ENCODE measurements around the gene EIF2S2.

Gene EIF2S2

DNA sequence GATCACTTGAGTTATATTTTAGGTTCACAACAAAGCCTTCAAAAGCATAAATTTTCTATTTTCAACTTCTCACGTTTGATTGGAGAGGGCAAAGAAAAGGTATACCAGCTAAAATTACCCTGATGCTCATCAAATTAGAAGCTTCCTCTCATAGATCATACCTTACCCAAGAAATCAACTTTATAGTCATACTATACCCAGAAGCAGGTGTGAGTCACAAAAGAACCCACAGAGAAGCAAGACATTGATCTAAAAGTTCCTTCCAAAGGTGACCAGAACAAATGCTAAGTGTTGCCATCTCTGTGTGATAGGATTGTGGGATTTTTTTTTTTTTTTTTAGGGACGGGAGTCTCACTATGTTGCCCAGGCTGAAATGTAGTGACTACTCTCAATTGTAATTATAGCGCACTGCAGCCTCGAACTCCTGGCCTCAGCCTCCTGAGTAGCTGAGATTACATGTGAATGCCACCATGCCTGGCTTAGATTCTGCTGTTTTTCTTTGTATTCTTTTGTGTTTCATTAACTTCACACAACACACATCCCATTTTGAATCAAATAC lies 3.3 kb downstream of the EIF2S2 start:
- no peak for DNase-seq
- TF ChIP-seq GATA1 (IDR thresholded peaks at IDR 0.05; ENCODE audit: low read depth, low read length) (no peak), POLR2A (IDR thresholded peaks at IDR 0.05; ENCODE audit: low read length) (no peak)

DNA sequence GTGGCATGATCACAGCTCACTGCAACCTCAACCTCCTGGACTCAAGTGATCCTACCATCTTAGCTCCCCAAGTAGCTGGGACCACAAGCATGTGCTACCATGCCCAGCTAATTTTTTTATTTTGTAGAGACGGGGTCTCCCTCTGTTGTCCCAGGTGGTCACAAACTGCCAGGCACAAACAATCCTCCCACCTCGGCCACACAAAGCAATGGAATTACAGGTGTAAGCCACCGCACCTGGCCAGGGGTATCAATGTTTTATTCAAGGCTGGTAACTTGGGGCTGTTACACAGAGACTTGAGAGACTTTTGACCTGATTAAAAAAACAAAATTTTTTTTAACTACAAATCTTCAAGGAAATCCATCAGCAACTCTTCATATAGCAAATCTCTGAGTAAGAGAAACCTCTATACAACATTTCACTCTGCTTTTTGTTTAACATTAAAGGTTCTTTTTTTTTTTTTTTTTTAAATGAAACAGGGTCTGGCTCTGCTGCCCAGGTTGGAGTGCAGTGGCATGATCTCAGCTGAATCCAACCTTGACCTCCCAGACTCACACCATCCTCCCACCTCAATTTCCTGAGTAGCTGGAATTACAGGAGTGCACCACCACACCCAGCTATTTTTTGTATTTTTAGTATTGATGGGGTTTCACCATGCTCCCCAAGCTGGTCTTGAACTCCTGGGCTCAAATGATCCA lies 5.9 kb downstream of the EIF2S2 start:
- no peak for DNase-seq
- TF ChIP-seq POLR2A (IDR thresholded peaks at IDR 0.05; ENCODE audit: low read length) (no peak), GATA1 (IDR thresholded peaks at IDR 0.05; ENCODE audit: low read depth, low read length) (no peak)

DNA sequence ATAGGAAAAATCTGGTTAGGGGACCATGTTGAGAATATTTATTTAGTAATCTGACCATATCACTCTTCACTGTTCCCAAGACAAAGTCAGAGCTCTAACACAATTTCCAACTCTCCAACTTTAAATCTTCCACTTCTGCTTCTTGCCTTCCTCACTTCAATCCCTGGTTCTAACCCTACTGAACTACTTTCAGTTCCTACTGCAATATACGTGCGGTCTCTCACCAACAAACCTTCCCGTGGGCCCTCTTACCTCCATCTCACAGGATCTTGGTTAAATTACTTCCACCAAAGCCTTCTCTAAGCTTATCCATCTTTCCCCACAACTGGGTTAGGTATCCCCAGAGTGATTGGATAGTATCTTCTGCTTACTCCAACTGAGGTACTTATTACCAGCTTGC lies 8.0 kb downstream of the EIF2S2 start:
- TF ChIP-seq POLR2A (IDR thresholded peaks at IDR 0.05; ENCODE audit: low read length) (no peak), GATA1 (IDR thresholded peaks at IDR 0.05; ENCODE audit: low read depth, low read length) (no peak)

DNA sequence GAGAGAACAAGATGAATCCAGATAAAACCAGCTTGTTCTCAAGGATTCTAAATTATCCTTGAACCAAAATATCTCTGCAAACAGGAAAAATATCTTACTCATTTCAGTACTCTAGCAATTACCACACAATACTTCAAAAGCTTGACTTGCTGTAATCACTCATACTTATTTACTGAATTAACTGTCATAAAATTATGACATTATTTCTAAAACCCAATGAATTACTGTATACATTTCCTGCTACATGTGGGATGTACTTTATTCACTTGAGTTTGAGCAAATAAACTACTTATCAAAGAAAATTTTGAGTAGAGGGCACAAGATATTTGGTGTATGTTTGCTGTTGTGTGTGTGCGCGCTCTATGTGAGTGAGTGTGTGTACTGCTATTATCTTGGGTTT lies 9.7 kb downstream of the EIF2S2 start:
- no peak for DNase-seq

More for the DNA sequence above, 8.0 kb downstream of the EIF2S2 start:
- no peak for DNase-seq

DNA sequence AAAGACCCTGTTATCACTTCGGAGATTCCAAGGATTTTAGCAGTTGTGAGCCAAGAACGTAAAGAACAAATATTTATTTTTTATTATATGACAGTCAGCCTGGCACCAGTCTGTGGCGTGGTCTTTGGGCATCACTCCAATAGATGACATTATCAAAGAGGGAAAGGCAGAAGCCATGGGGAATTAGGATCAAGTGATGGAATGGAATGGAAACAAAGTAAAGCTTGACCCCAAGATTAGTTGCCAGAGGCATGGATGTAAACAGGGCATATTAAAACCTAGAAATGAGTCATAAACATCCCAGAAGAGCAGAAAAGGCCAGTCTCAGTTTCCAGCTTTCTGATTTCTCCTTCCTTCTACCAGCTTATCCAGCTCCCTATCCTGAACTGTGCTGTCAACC lies 11.5 kb downstream of the EIF2S2 start:
- no peak for TF ChIP-seq POLR2A (IDR thresholded peaks at IDR 0.05; ENCODE audit: low read length)
- no peak for TF ChIP-seq GATA1 (IDR thresholded peaks at IDR 0.05; ENCODE audit: low read depth, low read length)
- no peak for DNase-seq

More for the DNA sequence above, 9.7 kb downstream of the EIF2S2 start:
- no peak for TF ChIP-seq POLR2A (IDR thresholded peaks at IDR 0.05; ENCODE audit: low read length)

DNA sequence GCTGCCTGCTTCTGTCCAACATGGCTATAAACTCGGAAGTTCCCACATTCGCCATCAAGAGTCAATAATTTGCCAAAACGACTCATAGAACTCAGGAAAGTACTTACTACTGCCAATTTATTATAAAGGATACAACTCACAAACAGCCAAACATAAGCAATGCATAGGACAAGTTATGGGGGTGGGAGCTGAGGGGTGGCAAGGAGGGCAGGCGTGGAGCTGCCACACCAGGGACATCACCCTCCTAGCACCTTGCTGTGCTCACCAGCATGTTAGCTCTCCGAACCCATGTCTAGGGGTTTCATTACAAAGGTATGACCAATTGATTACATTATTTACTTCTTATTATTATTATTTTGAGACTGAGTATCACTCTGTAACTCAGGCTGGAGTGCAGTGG lies 12.4 kb downstream of the EIF2S2 start:
- TF ChIP-seq POLR2A (IDR thresholded peaks at IDR 0.05; ENCODE audit: low read length) (no peak), GATA1 (IDR thresholded peaks at IDR 0.05; ENCODE audit: low read depth, low read length) (no peak)
- no peak for DNase-seq

DNA sequence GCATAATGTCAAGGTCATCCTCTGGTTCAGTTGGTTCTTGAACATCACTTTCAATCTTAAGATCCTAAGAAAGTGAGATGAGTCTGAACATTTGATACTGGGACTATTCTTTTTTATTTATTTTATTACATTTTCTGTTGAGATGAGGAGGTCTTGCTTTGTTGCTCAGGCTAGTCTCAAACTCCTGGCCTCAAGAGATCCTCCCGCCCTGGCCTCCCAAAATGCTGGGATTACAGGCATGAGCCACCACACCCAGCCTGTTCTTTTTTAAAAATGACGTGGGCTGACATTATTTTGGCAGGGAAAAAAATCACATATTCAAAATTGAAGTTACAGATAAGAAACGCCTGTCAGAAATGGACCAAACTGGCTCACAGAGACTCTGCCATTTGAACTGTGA lies 13.5 kb downstream of the EIF2S2 start:
- DNase-seq = no peak
- TF ChIP-seq POLR2A (IDR thresholded peaks at IDR 0.05; ENCODE audit: low read length) (no peak), GATA1 (IDR thresholded peaks at IDR 0.05; ENCODE audit: low read depth, low read length) (no peak)

DNA sequence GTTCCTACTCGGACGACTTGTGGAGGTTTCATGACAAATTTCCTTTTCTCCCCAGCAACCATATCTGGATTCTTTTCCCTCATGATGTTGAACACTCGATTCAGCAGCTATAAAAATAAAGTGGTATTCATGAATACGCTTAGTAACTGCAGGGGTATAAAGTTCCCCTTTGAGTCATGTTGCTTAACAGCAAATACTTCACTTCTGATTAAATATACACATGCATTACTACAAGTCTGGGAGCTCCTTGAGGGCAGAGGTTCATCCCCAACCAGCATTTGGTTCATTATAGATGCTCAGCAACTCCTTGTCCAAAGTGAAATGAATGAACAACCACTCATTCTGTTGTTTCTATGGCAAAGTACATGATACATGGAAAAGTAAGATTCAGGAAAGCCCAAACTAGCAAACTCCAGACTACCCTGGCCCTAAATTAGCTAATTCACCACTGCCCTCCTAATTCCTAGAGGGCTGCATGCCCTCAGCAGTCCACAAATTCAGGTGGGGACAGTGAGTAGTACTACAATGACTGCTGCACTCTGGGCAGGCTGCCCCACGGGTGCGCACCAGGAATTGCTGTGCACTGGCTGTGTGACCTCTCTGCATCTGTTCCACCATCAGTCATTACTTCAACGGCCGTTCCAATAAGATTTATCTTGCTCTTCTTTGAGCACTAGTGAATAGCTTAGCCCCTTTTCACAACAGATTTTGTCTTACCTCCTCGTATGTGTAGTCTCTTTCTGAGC lies 15.2 kb downstream of the EIF2S2 start:
- DNase-seq = no peak

DNA sequence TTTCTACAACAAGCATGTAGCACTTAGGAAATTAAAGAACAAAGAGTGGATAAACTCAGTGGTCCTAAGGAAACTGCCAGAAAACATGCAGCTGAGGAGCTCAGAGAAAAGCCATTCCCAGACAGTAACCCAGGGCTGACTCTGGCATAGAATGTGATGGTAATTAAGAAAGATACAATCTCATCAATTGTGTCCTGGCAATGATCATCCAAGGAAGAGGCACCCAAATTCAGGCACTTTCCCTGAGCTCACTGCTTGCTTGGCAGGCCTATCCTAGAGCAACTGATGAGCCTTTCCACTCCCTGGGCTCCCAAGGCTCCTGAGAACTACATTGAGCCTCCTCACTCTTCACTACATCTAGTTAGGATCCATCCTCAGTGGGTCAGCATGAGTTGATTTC lies 16.2 kb downstream of the EIF2S2 start:
- TF ChIP-seq GATA1 (IDR thresholded peaks at IDR 0.05; ENCODE audit: low read depth, low read length) = no peak
- TF ChIP-seq POLR2A (IDR thresholded peaks at IDR 0.05; ENCODE audit: low read length) = no peak
- no peak for DNase-seq

More for the DNA sequence above, 15.2 kb downstream of the EIF2S2 start:
- TF ChIP-seq POLR2A (IDR thresholded peaks at IDR 0.05; ENCODE audit: low read length) (no peak), GATA1 (IDR thresholded peaks at IDR 0.05; ENCODE audit: low read depth, low read length) (no peak)

DNA sequence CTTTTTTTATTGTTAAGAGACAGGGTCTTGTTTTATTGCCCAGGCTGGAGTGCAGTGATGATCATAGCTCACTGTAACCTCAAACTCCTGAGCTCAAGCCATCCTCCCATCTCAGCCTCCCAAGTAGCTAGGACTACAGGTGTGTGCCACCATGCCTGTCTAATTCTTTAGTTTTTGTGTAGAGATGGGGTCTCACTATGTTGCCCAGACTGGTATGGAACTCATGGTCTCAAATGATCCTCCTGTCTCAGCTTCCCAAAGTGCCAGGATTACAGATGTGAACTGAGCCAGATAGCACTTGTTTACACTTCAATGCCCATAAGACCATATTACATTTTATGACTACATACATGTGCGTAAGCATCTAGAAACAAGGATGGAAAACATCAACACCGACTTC lies 18.1 kb downstream of the EIF2S2 start:
- TF ChIP-seq POLR2A (IDR thresholded peaks at IDR 0.05; ENCODE audit: low read length) (no peak), GATA1 (IDR thresholded peaks at IDR 0.05; ENCODE audit: low read depth, low read length) (no peak)
- no peak for DNase-seq

DNA sequence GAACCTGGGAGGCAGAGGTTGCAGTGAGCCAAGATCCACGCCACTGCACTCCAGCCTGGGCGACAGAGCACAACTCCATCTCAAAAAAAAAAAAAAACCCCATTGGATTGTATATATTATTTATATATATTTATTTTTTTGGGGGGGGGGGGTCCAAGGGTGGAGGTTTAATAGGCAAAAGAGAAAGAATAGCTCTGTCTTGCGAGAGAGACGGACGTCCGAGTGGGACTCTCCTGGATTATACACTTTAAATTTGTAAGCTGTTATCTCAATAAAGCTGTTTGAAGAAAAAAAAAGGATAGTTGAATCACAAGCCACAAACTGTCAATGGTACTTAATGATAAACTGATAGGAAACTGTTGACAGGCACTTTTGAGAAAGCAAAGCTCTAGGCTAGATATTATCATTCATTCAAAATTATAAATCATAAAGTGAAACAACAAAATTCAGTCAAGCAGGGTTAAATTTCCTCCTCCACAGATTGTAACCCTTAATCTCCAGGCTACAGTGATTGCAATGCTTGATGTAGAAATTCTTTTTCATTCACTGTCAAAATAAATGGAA lies 20.3 kb downstream of the EIF2S2 start:
- TF ChIP-seq POLR2A (IDR thresholded peaks at IDR 0.05; ENCODE audit: low read length) (no peak), GATA1 (IDR thresholded peaks at IDR 0.05; ENCODE audit: low read depth, low read length) (no peak)
- no peak for DNase-seq

DNA sequence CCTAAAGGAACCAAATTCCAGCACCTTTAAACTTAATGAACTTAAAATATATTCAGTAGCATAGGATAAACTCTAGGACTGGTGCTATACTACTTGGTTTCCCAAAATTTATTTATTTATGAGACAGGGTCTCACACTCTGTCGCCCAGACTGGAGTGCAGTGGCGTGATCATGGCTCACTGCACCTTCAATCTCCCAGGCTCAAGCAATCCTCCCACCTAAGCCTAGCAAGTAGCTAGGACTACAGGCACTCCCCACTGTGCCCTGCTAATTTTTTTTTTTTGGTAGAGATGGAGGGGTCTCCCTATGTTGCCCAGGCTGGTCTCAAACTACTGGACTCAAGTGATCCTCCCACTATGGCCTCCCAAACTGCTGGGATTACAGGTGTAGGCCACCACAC lies 21.4 kb downstream of the EIF2S2 start:
- TF ChIP-seq GATA1 (IDR thresholded peaks at IDR 0.05; ENCODE audit: low read depth, low read length) = no peak
- no peak for TF ChIP-seq POLR2A (IDR thresholded peaks at IDR 0.05; ENCODE audit: low read length)
- DNase-seq = no peak

DNA sequence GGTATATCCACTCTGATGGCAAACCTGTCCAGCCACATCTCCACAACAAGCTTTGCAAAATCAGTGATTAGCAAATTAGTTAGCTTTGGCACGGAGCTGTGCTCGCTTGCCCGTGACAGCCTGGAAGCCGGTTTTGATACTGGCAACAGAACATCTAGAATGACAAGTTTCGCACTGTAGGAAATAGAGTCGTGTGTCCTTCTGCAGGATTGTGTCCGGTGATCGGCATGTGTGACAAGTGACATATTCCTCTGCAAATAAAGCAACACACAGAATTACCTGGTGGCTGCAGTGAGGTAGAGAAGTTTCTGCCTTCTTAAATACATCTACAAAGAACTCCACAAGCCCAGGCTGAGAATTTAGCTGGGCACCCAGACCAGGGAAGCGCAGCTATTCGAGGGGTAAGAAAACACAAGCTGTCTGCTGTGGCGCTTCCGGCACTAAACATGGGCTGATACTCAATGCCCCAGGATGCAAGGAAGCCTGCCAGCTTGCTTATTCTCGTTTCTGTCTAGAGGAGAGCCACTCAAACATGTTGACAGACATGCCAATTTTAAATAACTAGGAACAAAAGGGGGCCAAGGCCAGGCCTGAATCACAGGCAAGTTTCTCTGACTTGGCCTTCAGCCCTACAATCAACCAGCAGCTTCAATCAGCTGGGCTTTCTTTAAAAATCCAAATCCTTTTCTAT lies 22.2 kb downstream of the EIF2S2 start:
- DNase-seq = no peak
- no peak for TF ChIP-seq POLR2A (IDR thresholded peaks at IDR 0.05; ENCODE audit: low read length)

DNA sequence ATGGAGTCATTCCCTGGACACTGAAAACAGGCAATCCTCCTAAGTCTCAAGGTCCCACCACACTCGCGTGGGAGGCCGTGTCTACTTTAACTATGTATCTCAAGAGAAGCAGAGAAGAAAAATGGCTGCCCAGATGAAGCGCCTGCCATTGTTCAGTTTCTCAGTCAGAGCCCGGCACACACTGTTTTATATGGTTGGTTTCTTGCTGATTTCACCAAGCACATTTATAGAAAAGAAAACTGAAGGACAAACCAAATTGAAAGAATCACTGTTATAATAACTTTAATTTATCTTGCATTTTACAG lies 22.9 kb downstream of the EIF2S2 start:
- TF ChIP-seq POLR2A (IDR thresholded peaks at IDR 0.05; ENCODE audit: low read length) (no peak), GATA1 (IDR thresholded peaks at IDR 0.05; ENCODE audit: low read depth, low read length) (no peak)
- no peak for DNase-seq

All from erythroblast (primary cell).